Activated naive CD8-positive, alpha-beta T cell treated with anti-CD3 and anti-CD28 coated beads for 36 hours (primary cell): ENCODE measurements around the gene HSD17B12. TPM values are rescaled to one million over a fixed set of nuclear protein-coding genes. Genes with fewer than 3 reads are reported as not detected.
A peak's percentile ranks its signal among the peaks of the same experiment; 100 is the strongest.
"Not testable (repeated sequence)": the region's sequence is repeated elsewhere in the genome, so short reads cannot be mapped to it uniquely, and the experiment has no call there.

ENCODE experiments used
- DNase-seq: peaks from one replicate; pipeline ENCODE4 v3.0.0; 2021
- H3K27ac Mint-ChIP-seq: one replicate; pipeline ENCODE4 v1.8.0; 2022; ENCODE audit warnings: mild to moderate bottlenecking, moderate library complexity, mixed read lengths
- H3K27me3 Mint-ChIP-seq: one replicate; pipeline ENCODE4 v1.8.0; 2022; ENCODE audit warnings: mild to moderate bottlenecking, mixed read lengths
- H3K36me3 Mint-ChIP-seq: one replicate; pipeline ENCODE4 v1.8.0; 2021; ENCODE audit warnings: mild to moderate bottlenecking, mixed read lengths
- H3K4me1 Mint-ChIP-seq: one replicate; pipeline ENCODE4 v1.8.0; 2021; ENCODE audit warnings: mixed read lengths
- H3K4me3 Mint-ChIP-seq: one replicate; pipeline ENCODE4 v1.8.0; 2022; ENCODE audit warnings: mild to moderate bottlenecking, moderate library complexity, mixed read lengths
- H3K9me3 Mint-ChIP-seq: one replicate; pipeline ENCODE4 v1.8.0; 2022; ENCODE audit warnings: mixed read lengths
- total RNA-seq, 2 experiments: library from RNA; stranded (reverse); gene quantifications; one replicate each; pipeline ENCODE4 v1.2.3, GENCODE V29; 2021

The HSD17B12 gene
- total RNA-seq = 10 to 100 TPM; 54.2 to 56.0 TPM

DNA sequence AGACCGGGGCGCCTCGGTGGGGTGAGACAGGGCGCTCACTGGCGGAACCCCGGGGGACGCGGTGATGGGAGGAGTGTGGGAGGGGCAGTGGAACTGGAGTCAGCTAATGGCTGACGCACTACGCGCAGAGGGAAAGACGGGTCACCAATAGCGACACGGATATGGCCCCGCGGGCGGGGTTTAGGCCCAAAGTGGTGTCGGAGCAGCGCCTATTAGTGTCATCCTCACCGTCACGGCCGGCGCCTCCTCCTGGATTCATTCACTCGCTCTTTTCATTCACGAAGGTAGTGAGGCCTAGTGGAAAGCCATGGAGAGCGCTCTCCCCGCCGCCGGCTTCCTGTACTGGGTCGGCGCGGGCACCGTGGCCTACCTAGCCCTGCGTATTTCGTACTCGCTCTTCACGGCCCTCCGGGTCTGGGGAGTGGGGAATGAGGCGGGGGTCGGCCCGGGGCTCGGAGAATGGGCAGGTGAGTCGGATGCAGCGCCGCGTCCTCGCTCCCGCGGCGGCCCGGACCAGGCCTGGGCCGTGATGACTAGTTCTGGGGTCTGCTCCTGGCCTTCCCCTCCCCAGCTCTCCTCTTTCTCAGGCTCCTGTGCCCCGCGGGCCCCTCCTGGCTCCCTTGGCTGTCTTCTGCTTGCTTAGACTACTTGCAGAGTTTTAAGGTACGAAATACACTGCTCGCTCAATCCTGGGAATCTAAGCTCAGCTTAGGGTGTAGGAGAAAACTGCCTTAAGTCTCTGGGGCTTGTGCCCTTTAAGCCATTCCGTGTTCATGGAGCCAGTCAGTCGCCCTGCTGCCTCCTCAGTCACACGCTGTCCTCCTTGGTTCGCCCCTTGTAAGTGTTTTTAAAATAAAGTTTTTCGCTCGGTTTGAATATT, at the start of gene HSD17B12:
TSS of gene HSD17B12 (plus strand) at position 218 of the 880 bp plus-strand sequence. CDS start at position 308, 90 bp downstream.
- H3K27me3 Mint-ChIP-seq = peaks cover 11% of the 10 kb centered on the region
- peak within 1 kb of the TSS; percentile 93 for H3K27ac Mint-ChIP-seq
- H3K4me3 Mint-ChIP-seq = peak within 1 kb of the TSS; percentile 90
- H3K36me3 Mint-ChIP-seq = peaks cover 39% of the 10 kb centered on the region
- peak; percentile 99 for DNase-seq
- H3K4me1 Mint-ChIP-seq = peaks cover 32% of the 10 kb centered on the region
- peaks cover 18% of the 10 kb centered on the region for H3K9me3 Mint-ChIP-seq

DNA sequence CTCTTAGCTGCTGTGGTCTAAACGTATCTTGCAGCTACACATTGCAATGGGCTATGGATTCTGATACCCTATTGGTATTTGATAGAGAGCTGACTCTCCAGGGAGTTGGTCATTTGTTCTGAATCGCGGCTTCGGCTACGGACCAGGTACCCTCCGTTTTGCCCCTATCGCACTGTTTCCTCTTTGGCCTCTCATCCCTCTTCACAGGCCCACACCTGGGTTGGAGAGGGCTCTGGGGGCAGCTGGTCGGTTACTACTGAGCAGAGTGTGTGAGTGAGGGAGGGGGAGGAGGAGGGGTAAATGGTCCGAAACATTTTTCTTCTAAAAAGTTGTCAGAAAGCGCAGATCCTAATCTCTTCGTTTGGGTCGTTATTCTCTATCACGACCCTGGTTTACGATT, 48.8 kb upstream of the HSD17B12 start:
- Mint-ChIP-seq H3K27ac (no peak overlapping the region), H3K36me3 (no peaks in the 10 kb centered on the region), H3K9me3 (no peaks in the 10 kb centered on the region), H3K4me1 (peaks cover 2% of the 10 kb centered on the region), H3K27me3 (peaks cover 73% of the 10 kb centered on the region), H3K4me3 (no peak overlapping the region)
- no peak for DNase-seq

DNA sequence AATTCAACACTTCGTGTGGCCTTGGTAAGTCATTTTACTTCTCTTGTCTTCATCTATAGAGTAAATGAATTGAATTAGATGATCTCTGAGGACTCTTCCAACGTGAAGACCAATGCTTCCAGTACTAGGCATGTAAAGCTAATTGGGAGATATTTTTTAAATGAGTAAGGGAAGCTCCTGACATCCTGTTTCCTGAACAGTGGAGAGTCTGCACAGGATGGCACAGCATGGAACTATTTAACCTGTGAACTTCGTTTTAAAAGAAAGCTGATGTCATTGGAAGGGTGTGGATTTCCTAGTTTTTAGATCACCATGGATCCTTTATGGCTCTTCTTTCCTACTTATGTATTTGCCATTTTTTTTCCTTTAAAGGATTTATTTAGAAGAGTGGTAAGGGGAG, 48.4 kb upstream of the HSD17B12 start:
- Mint-ChIP-seq H3K27me3 (peaks cover 72% of the 10 kb centered on the region), H3K36me3 (no peaks in the 10 kb centered on the region), H3K27ac (no peak overlapping the region), H3K9me3 (no peaks in the 10 kb centered on the region), H3K4me3 (no peak overlapping the region), H3K4me1 (peaks cover 2% of the 10 kb centered on the region)
- DNase-seq = no peak

DNA sequence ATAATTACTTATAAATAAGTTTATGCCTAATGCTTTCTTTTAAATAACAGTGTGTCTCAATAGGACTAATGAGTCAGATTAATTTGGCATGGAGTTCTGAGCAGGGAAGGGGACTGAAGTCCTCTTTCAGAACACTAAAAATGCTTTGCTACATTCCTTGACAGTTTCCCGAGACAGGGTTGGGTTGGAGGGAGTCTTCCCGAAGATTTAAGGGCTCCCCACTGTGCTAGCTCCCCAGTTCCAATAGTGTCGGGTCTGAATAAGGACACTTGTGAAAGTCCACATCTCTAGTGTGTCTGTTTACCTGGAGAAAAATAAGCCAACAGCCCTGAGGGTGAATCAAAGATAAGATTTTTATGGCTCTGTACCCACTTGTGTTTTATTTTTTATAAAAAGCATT, 41.8 kb upstream of the HSD17B12 start:
- DNase-seq = no peak
- H3K4me1 Mint-ChIP-seq = peaks cover 2% of the 10 kb centered on the region
- H3K27me3 Mint-ChIP-seq = peaks cover 57% of the 10 kb centered on the region
- H3K4me3 Mint-ChIP-seq = no peak overlapping the region
- H3K36me3 Mint-ChIP-seq = no peaks in the 10 kb centered on the region
- H3K9me3 Mint-ChIP-seq = peaks cover 1% of the 10 kb centered on the region
- H3K27ac Mint-ChIP-seq = no peak overlapping the region

DNA sequence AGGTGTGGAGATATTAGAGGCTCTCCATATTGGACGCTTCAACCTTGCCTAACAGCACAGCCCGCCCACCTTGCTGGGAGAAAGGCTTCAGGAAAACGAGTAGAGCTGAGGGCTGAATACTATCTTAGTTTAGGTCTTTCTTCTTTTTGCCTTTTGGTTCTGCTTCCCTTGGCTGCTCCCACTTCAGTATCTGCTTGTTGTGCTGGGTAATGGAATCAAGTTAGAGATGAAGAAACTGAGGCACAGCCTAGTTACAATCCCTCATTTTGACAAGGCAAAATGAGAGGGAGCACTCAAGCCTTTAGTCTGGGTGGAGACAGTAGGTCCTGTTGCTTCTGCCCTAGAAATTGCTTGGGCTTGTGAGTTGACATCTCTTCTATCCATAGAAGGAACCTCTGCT, 41.3 kb upstream of the HSD17B12 start:
- DNase-seq = no peak
- Mint-ChIP-seq H3K9me3 (peaks cover 3% of the 10 kb centered on the region), H3K4me1 (peaks cover 5% of the 10 kb centered on the region), H3K4me3 (no peak overlapping the region), H3K36me3 (no peaks in the 10 kb centered on the region), H3K27ac (no peak overlapping the region), H3K27me3 (peaks cover 55% of the 10 kb centered on the region)

DNA sequence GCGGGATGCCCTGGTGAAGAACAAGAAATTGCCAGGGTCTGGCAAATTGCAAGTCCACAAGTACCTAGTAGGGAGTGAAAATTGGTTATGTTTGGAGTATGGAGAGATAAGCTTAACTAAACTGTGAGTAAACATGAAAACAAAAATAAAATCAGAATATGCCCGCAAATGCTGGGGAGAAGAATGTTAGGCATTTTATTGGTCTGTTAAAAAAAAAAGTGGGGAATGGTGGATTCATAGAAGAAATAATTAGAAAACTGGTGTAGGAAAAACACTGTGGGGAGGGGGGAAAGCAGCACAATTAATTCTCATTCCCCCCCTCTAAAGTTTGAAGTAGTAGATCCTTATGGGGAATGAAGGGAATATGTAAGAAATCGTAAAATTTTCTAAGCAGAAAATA, 40.6 kb upstream of the HSD17B12 start:
- peaks cover 48% of the 10 kb centered on the region for H3K27me3 Mint-ChIP-seq
- no peak overlapping the region for H3K4me3 Mint-ChIP-seq

DNA sequence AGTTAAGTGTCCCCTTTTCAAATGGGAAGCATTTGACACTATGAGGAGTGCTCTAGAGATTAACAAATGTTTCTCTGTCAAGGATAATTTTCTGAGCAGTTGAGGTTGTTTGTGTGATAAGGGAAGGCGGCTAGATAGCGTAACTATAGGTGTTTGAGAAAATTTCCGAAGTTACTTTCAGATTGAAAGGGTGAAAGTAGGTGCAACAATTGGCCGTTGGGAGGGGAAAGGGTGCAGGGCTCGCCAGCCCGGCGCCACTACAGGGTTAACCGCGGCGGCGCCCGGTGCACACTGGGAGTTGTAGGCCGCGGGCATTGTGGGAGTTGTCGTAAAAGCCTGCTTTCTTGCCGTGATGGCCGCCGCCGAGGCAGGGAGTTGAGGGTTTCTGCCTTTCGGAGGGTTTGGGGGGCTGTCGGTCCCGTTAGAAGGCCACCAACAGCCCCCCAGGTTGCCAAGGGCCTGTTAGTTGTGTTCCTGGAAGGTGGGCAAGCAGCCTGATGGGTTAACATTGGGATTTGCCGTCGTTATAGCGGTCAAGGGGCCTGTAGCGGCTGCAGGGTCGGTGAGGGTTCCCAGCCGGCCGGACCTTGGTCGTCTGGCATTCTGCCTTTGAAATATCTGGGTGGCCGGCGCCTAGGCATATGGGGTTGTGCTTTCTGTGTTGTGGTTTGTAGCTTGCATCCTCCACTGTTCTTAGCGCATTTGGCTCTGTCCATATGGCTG, 36.5 kb upstream of the HSD17B12 start:
- Mint-ChIP-seq H3K9me3 (peaks cover 3% of the 10 kb centered on the region), H3K4me1 (peaks cover 20% of the 10 kb centered on the region), H3K36me3 (no peaks in the 10 kb centered on the region), H3K4me3 (peak overlapping the region; percentile 95), H3K27ac (peak overlapping the region; percentile 90), H3K27me3 (peaks cover 17% of the 10 kb centered on the region)
- DNase-seq = peak; percentile 91

More for the DNA sequence above, 40.6 kb upstream of the HSD17B12 start:
- Mint-ChIP-seq H3K27ac (no peak overlapping the region), H3K4me1 (peaks cover 5% of the 10 kb centered on the region), H3K36me3 (no peaks in the 10 kb centered on the region), H3K9me3 (peaks cover 3% of the 10 kb centered on the region)
- DNase-seq = no peak

DNA sequence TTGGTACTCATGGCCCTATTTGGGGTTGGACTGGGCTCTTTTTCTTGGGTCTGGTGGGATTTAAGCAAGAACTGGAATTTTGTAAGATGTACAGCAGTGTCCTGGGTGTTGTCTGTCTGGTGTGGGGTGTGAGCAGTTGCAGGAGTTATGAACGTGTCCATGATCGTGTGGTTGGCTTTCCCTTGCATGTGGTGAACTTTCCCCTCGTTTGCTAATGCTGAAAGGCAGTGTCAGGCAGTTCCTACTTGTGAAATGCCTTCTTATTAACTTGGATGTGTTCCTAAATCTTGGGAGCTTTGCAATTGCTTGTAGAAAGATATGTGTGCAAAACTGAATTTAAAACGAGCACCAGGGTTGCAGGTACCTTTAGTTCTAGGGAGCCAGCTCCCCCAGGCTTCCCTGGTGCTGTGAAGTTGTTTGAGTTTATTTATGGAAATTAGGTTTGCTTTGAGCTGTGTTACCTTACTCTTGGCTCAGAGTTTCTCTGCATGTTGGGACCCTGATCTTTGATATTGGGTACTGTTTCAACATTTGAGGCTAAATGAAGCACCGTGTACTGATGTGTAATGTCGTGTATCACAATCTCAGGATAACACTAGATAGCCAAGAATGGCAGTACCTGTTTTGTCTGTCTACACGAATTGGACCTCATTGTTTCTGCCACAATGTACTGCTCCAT, 35.8 kb upstream of the HSD17B12 start:
- H3K27me3 Mint-ChIP-seq = peaks cover 10% of the 10 kb centered on the region
- peaks cover 5% of the 10 kb centered on the region for H3K36me3 Mint-ChIP-seq
- H3K9me3 Mint-ChIP-seq = peaks cover 3% of the 10 kb centered on the region
- peak overlapping the region; percentile 95 for H3K4me3 Mint-ChIP-seq
- peaks cover 20% of the 10 kb centered on the region for H3K4me1 Mint-ChIP-seq
- H3K27ac Mint-ChIP-seq = peak overlapping the region; percentile 90
- DNase-seq = no peak

DNA sequence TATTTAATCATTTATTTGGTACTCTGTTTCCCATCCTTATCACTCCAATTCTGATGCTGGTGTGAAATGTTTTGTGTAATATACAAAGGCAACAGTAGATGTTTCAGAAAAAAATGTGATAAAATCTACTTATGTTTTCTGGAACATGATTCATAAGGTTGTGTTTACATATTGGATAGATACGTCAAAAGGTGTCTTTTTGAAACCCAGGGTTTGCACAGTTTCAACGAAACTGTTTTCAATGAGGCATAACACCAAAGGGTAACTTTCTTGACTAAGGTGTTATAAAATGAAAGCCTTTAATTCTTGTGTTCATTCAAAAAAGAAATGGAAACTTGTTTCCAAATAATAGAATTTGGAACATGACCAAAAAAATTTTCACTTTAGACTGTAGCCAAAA, 33.8 kb upstream of the HSD17B12 start:
- Mint-ChIP-seq H3K9me3 (peaks cover 6% of the 10 kb centered on the region), H3K4me3 (no peak overlapping the region), H3K27me3 (no peaks in the 10 kb centered on the region)

DNA sequence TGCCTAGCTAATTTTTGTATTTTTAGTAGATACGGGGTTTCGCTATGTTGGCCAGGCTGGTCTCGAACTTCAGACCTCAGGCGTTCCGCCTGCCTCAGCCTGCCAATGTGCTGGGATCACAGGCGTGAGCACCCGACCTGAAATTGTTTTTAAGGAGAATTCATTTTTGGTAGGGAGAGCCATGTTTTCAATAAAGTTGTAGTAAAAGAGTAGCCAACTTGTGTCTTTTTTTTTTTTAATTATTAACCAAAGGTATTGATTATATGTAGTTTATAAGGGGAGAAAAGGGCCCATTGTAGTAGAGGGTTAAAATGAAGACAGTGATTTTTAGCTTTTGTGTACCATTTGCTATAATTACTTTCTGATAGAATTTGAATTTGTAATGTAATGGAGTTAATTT, 31.6 kb upstream of the HSD17B12 start:
- H3K9me3 Mint-ChIP-seq = peaks cover 4% of the 10 kb centered on the region
- no peaks in the 10 kb centered on the region for H3K27me3 Mint-ChIP-seq
- H3K4me3 Mint-ChIP-seq = no peak overlapping the region
- peaks cover 10% of the 10 kb centered on the region for H3K36me3 Mint-ChIP-seq
- H3K27ac Mint-ChIP-seq = no peak overlapping the region
- DNase-seq = no peak
- peaks cover 17% of the 10 kb centered on the region for H3K4me1 Mint-ChIP-seq

More for the DNA sequence above, 33.8 kb upstream of the HSD17B12 start:
- H3K27ac Mint-ChIP-seq = no peak overlapping the region
- DNase-seq = no peak
- H3K4me1 Mint-ChIP-seq = peaks cover 20% of the 10 kb centered on the region
- peaks cover 8% of the 10 kb centered on the region for H3K36me3 Mint-ChIP-seq

DNA sequence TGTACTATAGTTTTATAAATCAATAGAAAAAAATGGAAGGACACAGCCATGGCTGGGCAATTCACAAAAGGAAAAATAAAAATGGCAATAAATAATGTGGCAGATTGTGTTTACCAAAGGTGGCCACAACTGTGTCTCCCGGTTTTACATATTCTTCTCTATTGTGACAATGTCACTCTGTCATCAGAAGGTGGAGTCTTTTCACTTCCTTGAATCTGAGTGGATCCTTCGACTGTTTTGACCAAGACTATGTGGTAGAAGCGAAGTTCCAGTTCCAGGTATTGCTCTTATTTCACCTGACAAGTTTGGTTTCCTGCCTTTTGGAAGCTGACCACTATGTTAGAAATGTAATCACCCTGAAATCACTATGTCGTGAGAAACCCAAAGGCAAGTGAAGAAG, 31.0 kb upstream of the HSD17B12 start:
- Mint-ChIP-seq H3K4me3 (no peak overlapping the region), H3K27ac (no peak overlapping the region), H3K9me3 (peaks cover 4% of the 10 kb centered on the region), H3K36me3 (peaks cover 10% of the 10 kb centered on the region), H3K27me3 (peaks cover under 1% of the 10 kb centered on the region), H3K4me1 (peaks cover 15% of the 10 kb centered on the region)
- no peak for DNase-seq

DNA sequence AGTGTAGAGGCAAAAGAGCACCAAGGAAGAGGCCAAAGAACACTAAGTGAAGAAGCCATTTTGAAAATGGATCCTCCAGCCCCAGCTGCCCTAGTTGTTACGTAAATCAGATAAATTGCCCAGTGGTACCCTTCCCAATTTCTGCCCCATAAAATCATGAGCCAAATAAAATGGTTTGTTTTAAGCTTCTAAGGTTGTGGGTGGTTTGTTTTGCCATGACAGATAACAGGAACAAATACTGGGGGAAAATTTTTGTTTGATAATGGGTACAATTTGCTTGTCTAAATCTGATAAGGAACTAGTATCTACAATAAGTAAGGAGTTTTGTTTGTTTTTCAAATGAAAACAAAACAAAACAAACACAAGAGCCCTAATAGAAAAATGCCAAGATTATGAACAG, 30.6 kb upstream of the HSD17B12 start:
- peaks cover 3% of the 10 kb centered on the region for H3K27me3 Mint-ChIP-seq
- no peak overlapping the region for H3K27ac Mint-ChIP-seq
- H3K4me3 Mint-ChIP-seq = no peak overlapping the region
- H3K36me3 Mint-ChIP-seq = peaks cover 10% of the 10 kb centered on the region
- peaks cover 4% of the 10 kb centered on the region for H3K9me3 Mint-ChIP-seq
- H3K4me1 Mint-ChIP-seq = peaks cover 15% of the 10 kb centered on the region
- no peak for DNase-seq

DNA sequence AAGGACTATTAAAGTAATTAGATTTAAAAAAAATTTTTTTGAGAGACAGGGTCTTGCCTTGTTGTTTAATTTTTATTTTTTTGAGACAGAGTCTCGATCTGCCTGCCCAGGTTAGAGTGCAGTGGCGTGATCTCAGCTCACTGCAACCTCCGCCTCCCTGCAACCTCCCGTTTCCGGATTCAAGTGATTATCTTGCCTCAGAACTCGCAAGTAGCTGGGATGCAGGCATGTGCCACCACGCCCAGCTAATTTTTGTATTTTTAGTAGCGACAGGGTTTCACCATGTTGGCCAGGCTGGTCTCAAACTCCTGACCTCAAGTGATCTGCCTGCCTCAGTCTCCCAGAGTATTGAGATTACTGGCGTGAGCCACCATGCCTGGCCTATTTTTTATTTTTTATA, 17.5 kb upstream of the HSD17B12 start:
- not testable (repeated sequence) for H3K36me3 Mint-ChIP-seq, H3K4me3 Mint-ChIP-seq, H3K27ac Mint-ChIP-seq

DNA sequence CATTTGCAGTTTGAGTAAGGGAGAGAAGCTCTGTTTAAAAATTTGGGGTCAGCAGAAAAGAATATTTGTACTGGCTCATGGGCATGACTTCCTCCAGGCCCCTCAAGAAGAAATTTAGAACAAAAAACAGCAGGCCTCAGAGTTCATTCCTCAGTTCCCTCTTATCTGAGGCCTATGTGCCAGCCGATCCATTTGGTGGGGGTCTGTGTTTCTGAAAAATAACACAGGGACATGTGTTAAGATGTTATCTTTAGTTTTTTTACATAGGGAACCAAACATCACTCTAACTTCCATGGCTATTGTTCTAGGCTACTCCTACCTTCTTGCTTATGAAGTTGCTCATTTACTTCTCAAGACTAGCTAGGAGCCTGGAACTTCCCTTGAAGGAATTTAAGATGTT, 16.2 kb upstream of the HSD17B12 start:
- Mint-ChIP-seq H3K27me3 (peaks cover 32% of the 10 kb centered on the region), H3K4me3 (no peak overlapping the region), H3K36me3 (no peaks in the 10 kb centered on the region), H3K9me3 (no peaks in the 10 kb centered on the region), H3K27ac (no peak overlapping the region), H3K4me1 (no peaks in the 10 kb centered on the region)
- no peak for DNase-seq

More for the DNA sequence above, 17.5 kb upstream of the HSD17B12 start:
- H3K27me3 Mint-ChIP-seq = peaks cover 37% of the 10 kb centered on the region
- not testable (repeated sequence) for H3K4me1 Mint-ChIP-seq, H3K9me3 Mint-ChIP-seq, DNase-seq

DNA sequence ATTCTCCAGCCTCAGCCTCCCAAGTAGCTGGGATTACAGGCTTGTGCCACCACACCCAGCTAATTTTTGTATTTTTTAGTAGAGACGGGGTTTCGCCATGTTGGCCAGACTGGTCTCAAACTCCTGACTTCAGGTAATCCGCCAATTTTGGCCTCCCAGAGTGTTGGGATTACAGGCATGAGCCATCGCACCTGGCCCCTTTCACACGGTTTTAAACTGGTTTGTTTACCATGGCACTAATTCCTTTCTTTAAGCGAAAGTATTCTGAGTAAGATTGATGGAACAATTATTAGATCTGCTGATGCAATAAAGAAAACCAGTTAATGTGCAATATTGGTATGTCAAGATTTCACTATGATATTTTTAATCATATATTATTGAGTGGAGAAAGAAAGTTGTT, 9.3 kb upstream of the HSD17B12 start:
- not testable (repeated sequence) for H3K4me1 Mint-ChIP-seq, H3K36me3 Mint-ChIP-seq

More for the DNA sequence above, 9.3 kb upstream of the HSD17B12 start:
- not testable (repeated sequence) for H3K27ac Mint-ChIP-seq, H3K4me3 Mint-ChIP-seq, DNase-seq, H3K9me3 Mint-ChIP-seq
- peaks cover 23% of the 10 kb centered on the region for H3K27me3 Mint-ChIP-seq
